Astrocyte of the cerebellum (primary cell): ENCODE data around the gene ZNF584.

Source experiments
- DNase-seq: peaks from one replicate; pipeline ENCODE4 v3.0.0-alpha.2; 2011; ENCODE audit warnings: low read depth
- H3K4me3 ChIP-seq: 2 replicates; pipeline ENCODE4 v1.5.1; 2011; ENCODE audit warnings: mild to moderate bottlenecking, low read depth, low read length, moderate library complexity
- CTCF ChIP-seq: IDR thresholded peaks from 2 replicates; pipeline ENCODE4 v1.5.1; 2012; ENCODE audit warnings: low read length, low read depth, moderate library complexity, mild to moderate bottlenecking; ENCODE audit errors: missing control alignments
- in situ Hi-C: cut with HindIII; loops from 2 replicates; pipeline ENCODE4 v1.10.0; 2017; ENCODE audit warnings: low sequenced_read_pairs

The ZNF584 gene

GRCh38 chr19:58408152-58409009, at the start of gene ZNF584:
TSS of gene ZNF584 (plus strand) at chr19:58408649. CDS start at chr19:58409148, 499 bp downstream.
- peak; percentile 84 for DNase-seq
- TF ChIP-seq CTCF, result no peak
- H3K4me3 ChIP-seq, result peak within 1 kb of the TSS; percentile 93
- in situ Hi-C loops, result no loop called here

- DNase-seq, result peak; percentile 11
- no peak for TF ChIP-seq CTCF
- in situ Hi-C loops, result no loop called here
- H3K4me3 ChIP-seq, result peak overlapping the region; percentile 73
Observed at GRCh38 chr19:58361900-58362271, 46.6 kb upstream of the ZNF584 start.

GRCh38 chr19:58362272-58362994, 46.0 kb upstream of the ZNF584 start, which contains the start of gene ZNF497:
TSS of gene ZNF497 (minus strand) at chr19:58362751. CDS start at chr19:58357635, 5,116 bp downstream.
- in situ Hi-C loops, result no loop called here
- TF ChIP-seq CTCF, result no peak

GRCh38 chr19:58364146-58364545, 44.3 kb upstream of the ZNF584 start:
- in situ Hi-C loops, result no loop called here
- no peak for TF ChIP-seq CTCF
- no peak overlapping the region for H3K4me3 ChIP-seq
- DNase-seq, result no peak

More at GRCh38 chr19:58362272-58362994, 46.0 kb upstream of the ZNF584 start, which contains the start of gene ZNF497:
- DNase-seq, result peak; percentile 86
- H3K4me3 ChIP-seq, result peak within 1 kb of the TSS; percentile 73

GRCh38 chr19:58366585-58367430, 41.6 kb upstream of the ZNF584 start:
- H3K4me3 ChIP-seq, result no peak overlapping the region
- no peak for TF ChIP-seq CTCF
- in situ Hi-C loops, result no loop called here
- DNase-seq, result no peak

- no peak for TF ChIP-seq CTCF
- H3K4me3 ChIP-seq, result no peak overlapping the region
- in situ Hi-C loops, result no loop called here
Observed at GRCh38 chr19:58367698-58368454, 40.6 kb upstream of the ZNF584 start.

More at GRCh38 chr19:58367698-58368454, 40.6 kb upstream of the ZNF584 start:
- no peak for DNase-seq
